Measurements from ENCODE around the gene MYO7B. TPM values are rescaled to one million over a fixed set of nuclear protein-coding genes. Genes with fewer than 3 reads are reported as not detected.

Gene MYO7B
- total RNA-seq, 6 donors from 2014 or later: 1.2 to 6.1 (median 3.1) TPM

DNA sequence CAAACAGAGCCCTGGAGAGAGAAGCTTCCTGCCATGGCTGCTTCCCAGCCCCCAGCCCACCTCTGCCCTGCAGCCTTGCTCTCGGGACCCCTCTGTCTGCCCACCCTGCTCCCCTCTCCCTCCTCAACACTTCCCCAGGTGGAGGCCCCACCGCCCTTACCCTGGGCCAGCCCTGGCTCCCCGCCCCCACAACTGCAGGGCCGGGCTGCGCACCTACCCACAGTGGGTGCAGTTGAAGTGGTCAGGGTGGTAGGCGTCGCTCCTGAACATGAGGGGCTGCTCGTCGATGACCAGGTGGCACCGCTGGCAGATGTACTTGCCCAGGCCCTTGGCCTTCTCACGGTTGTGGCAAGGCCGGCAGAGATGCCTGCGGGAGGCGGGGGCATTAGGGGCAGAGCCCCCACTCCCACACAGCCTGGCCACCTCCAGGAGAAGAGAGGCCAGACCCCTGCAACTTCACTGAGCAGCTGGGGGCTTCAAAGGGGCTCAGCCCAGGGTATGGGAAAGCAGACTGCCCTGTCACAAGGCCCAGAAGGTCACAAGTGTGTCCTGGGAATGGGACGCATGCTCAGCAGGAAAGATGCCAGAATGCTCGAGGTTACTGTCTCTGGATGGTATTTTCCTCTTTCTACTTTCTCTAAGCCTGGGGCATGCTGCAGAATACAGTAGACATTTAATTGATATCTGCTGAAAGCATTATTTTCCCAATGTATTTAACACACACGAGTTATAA is 107.4 kb downstream of the MYO7B start:
- Histone ChIP-seq H3K27ac (peak overlapping the region in 3 of 4 donors; percentile 7 to 93 (median 87)), H3K36me3 (peaks cover 0 to 43% (median 0%) of the 10 kb centered on the region in 4 donors), H3K4me3 (no peak overlapping the region), H3K27me3 (no peaks in the 10 kb centered on the region), H3K9me3 (no peaks in the 10 kb centered on the region), H3K4me1 (peaks cover 44 to 83% (median 68%) of the 10 kb centered on the region in 4 donors)
- WGBS, 2 donors: 79 to 82% methylated on average over 8 to 17 of the region's 17 CpGs
- TF ChIP-seq POLR2A (IDR thresholded peaks at IDR 0.05) (no peak), EP300 (IDR thresholded peaks at IDR 0.05) (no peak), POLR2AphosphoS5 (IDR thresholded peaks at IDR 0.05) (no peak)
- TF ChIP-seq, protein P1, sequence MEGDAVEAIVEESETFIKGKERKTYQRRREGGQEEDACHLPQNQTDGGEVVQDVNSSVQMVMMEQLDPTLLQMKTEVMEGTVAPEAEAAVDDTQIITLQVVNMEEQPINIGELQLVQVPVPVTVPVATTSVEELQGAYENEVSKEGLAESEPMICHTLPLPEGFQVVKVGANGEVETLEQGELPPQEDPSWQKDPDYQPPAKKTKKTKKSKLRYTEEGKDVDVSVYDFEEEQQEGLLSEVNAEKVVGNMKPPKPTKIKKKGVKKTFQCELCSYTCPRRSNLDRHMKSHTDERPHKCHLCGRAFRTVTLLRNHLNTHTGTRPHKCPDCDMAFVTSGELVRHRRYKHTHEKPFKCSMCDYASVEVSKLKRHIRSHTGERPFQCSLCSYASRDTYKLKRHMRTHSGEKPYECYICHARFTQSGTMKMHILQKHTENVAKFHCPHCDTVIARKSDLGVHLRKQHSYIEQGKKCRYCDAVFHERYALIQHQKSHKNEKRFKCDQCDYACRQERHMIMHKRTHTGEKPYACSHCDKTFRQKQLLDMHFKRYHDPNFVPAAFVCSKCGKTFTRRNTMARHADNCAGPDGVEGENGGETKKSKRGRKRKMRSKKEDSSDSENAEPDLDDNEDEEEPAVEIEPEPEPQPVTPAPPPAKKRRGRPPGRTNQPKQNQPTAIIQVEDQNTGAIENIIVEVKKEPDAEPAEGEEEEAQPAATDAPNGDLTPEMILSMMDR (IDR thresholded peaks at IDR 0.05): no peak
- ATAC-seq (ENCODE audit: low FRiP score in 2 of 2) (no peak), DNase-seq (peak in 1 of 2 donors; percentile 58)

DNA sequence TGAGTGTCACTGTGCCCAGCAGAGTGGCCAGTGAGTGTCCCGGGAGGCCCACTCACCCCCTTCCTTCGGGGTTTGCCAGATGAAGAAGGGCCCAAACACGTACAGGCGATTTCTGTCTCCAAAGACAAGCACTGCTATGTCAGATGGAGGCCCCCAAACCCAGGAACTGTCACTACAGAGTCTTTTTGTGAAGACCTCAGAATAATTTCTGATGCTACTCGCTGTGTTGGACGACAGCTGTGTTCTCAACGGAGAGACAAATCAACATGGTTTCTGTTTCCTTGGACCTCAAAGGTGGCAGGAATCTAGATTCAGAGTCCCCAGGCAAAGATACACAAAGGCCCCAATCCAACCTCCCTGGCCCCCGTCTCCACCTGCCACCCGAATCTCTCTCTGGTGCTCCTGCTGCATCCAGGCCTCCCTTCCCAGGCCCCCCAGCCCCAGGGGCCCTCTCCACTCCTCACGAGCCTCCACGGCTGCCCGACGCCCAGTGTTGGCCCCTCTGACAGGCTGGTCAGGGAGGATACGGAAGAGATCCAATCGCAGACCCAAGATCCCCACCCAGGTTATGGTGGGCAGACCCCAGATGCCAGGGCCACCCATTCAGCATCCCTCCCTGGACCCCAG is 108.1 kb downstream of the MYO7B start:
- no peaks in the 10 kb centered on the region for H3K27me3 ChIP-seq
- peaks cover 44 to 82% (median 68%) of the 10 kb centered on the region in 4 donors for H3K4me1 ChIP-seq
- DNase-seq (peak in 1 of 2 donors; percentile 68), ATAC-seq (ENCODE audit: low FRiP score in 2 of 2) (no peak)
- no peaks in the 10 kb centered on the region for H3K9me3 ChIP-seq
- no peak for TF ChIP-seq EP300 (IDR thresholded peaks at IDR 0.05)
- no peak for TF ChIP-seq POLR2AphosphoS5 (IDR thresholded peaks at IDR 0.05)
- TF ChIP-seq, protein P1 (IDR thresholded peaks at IDR 0.05): no peak
- no peak for TF ChIP-seq POLR2A (IDR thresholded peaks at IDR 0.05)
- 89 to 94% methylated on average over 13 to 15 of the region's 15 CpGs for WGBS, 2 donors
- no peak overlapping the region for H3K4me3 ChIP-seq
- peak overlapping the region in 3 of 4 donors; percentile 7 to 93 (median 87) for H3K27ac ChIP-seq
- peaks cover 0 to 41% (median 0%) of the 10 kb centered on the region in 4 donors for H3K36me3 ChIP-seq

DNA sequence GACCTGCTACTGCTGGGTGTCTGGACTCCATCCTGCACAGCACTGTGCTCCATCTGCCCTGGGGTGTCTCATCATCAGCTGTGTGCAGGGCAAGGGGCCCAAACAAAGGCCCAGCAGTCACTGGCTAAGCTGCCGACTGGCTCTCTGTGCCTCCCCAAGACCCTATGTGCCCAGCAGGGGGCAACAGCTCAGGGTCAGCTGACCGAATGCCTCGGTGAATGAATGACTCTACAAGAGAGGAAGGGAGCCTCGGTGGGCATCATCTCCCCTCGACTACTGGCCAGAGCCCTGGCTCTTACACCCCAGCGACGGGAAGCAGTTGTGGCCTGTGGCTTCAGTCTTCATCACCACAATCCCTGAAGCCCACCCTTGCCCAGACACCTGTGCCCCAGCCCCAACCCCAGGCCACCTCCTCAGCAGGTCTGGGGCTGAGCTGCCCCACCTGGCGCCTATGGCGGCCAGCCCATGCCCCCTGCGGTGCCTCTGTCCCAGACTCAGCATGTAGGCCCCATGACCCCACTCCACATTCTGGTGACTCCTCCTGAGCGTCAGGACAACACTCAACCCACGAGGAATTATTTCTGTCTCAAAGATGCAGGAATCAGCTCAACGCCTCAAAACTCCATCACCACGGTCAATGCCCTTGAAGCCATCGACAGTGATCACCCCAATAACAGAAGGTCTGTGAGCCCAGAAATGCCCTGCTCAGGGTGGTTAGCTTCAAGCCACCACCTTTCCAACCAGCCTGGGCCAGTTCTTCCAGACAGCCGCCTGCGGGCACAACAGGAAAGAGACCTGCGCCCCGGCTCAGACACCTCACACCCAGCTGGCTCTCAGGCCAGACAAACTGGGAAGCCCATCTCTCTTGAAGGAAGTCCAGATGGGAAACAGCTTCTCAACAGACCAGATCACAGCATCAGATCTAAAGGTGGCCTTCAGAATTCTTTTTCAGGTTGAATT is 108.9 kb downstream of the MYO7B start:
- no peak for ATAC-seq (ENCODE audit: low FRiP score in 2 of 2)
- Histone ChIP-seq H3K4me3 (no peak overlapping the region), H3K27ac (peak overlapping the region in 3 of 4 donors; percentile 7 to 93 (median 87)), H3K36me3 (peaks cover 0 to 34% (median 0%) of the 10 kb centered on the region in 4 donors), H3K27me3 (no peaks in the 10 kb centered on the region), H3K9me3 (no peaks in the 10 kb centered on the region), H3K4me1 (peaks cover 49 to 82% (median 66%) of the 10 kb centered on the region in 4 donors)
- DNase-seq: peak in 1 of 2 donors; percentile 49
- WGBS, 2 donors: 85% methylated on average over 15 to 18 of the region's 19 CpGs
- TF ChIP-seq, protein P1 (IDR thresholded peaks at IDR 0.05): peak in 1 of 6 experiments; percentile 12
- TF ChIP-seq POLR2AphosphoS5 (IDR thresholded peaks at IDR 0.05) (no peak), EP300 (IDR thresholded peaks at IDR 0.05) (no peak), POLR2A (IDR thresholded peaks at IDR 0.05) (no peak)

DNA sequence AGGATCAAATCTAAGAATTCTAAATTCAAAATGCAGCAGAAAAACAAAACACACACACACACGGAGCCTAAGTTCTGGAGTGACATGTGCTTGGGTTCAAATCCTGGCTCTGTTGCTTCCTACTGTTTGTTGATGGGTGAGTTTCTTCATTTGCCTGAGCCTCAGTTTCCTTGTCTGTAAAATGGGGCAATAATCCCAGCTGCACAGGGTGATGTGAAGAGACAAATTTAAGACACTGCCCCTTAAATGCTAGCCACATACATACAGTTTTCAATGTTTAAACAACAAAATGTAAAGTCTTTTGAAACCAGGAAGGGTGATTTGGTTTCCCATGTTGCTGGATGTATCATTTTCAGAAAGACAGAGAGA is 109.5 kb downstream of the MYO7B start:
- Histone ChIP-seq H3K27ac (peak overlapping the region in 2 of 4 donors; percentile 35 to 87), H3K4me1 (peaks cover 52 to 82% (median 66%) of the 10 kb centered on the region in 4 donors), H3K27me3 (no peaks in the 10 kb centered on the region), H3K4me3 (no peak overlapping the region), H3K9me3 (no peaks in the 10 kb centered on the region), H3K36me3 (peaks cover 0 to 27% (median 0%) of the 10 kb centered on the region in 4 donors)
- DNase-seq (no peak), ATAC-seq (ENCODE audit: low FRiP score in 2 of 2) (no peak)
- WGBS, 2 donors: 77 to 81% methylated on average over 1 of the region's 1 CpG
- no peak for TF ChIP-seq EP300 (IDR thresholded peaks at IDR 0.05)
- no peak for TF ChIP-seq POLR2A (IDR thresholded peaks at IDR 0.05)
- TF ChIP-seq, protein P1 (IDR thresholded peaks at IDR 0.05): no peak

All from upper lobe of left lung (tissue), 6 donors.